GM21576 (cell line): ENCODE measurements around the gene SAMMSON.

Experiments
- ATAC-seq: cut with Tn5 transposase; IDR thresholded peaks from one replicate; pipeline ENCODE4 v1.9.1; 2021; ENCODE audit warnings: mild to moderate bottlenecking, moderate library complexity; ENCODE audit not compliant: unreplicated experiment

SAMMSON gene

DNA sequence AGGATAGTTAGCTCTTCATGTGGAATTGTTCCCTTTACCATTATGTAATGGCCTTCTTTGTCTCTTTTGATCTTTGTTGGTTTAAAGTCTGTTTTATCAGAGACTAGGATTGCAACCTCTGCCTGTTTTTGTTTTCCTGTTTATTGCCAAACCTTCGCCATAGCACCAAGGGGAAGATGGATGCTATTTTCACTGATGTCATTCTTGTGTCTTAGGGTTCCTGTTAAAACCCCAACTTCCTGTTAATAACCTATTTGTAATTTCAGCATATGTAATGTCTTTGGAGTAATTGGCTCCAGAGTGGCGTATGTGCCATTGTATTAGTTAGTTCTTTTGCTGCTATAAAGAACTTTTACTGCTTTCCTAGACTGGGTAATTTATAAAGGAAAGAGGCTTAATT lies 10.8 kb downstream of the SAMMSON start:
- no peak for ATAC-seq

DNA sequence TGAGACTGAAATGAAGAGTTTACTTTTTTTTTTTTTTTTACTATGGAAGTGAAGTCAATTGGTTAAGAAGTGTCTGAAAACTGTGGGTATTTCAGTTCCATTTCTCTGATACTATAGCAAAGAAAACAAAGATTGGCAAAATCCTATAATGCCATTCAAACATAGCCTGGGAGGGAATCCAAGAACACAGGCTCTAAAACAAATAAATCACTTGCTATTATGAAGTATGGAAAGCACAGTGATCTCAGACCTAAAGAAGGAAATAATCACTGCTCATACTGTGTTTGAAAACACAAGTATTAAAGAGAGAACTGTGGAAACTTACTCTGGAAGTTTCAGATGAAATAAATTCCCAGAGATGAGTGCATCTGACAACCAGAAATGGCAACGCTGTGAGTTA lies 12.0 kb downstream of the SAMMSON start:
- no peak for ATAC-seq

GRCh38 chr3:70020906-70021660 lies 21.6 kb downstream of the SAMMSON start:
- no peak for ATAC-seq

DNA sequence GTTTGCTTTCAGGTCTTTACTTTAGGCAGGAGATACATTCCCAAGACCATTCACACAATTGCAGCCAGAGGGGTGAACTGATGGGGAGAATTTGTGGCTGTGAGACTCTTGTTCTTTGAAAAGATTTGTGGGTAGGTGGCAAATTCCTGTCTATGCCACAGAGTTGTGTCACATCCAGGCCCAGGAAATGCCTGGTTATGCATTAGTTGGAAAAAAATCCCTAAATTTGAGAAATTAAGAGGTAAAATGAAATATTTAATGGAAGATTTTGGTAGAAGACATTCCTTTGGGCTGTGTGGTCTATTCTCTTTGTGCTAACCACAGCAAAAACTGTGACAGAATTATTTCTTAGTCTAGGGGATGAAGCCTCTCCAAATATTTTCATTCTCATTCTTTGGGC lies 28.8 kb downstream of the SAMMSON start:
- no peak for ATAC-seq

- ATAC-seq: no peak
Observed at GRCh38 chr3:70038693-70039092, 39.2 kb downstream of the SAMMSON start.

DNA sequence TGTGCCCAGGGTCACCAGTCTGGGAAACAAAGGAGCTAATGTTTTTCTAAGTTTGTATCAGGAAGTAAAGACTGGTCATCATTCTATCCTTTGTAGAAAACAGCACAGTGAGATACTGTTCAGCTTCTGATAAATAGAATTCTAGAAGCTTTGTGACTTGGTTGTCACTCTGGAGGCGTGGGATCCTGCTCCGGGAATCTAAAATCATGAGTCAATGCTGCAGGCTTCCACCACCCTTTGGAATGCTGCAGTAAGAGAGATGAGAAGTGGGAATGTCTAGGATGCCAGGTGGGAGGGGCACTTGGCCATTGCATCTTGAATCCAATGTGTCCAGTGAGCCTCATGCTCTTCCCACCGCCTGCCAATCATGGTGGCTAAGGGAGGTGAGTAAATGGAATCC lies 40.9 kb downstream of the SAMMSON start:
- no peak for ATAC-seq

DNA sequence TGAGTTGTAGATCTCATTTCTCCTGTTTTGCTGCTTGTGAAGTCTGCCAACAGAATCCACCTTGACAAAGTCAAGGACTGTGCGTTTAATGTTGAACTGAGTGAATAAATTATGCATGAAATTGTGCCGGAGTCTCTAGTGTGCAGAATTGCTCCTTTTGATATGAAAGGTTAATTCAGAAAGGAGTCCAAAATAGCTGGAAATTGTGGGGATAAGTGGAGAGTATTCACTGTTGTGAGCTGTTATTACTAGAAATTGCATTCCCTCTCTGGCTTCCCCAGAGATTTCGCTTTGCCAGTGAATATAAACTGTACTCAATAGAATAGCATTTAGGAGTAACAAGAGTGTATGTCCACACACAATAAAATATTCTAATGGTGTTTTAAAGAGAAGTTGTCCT lies 43.1 kb downstream of the SAMMSON start:
- no peak for ATAC-seq

DNA sequence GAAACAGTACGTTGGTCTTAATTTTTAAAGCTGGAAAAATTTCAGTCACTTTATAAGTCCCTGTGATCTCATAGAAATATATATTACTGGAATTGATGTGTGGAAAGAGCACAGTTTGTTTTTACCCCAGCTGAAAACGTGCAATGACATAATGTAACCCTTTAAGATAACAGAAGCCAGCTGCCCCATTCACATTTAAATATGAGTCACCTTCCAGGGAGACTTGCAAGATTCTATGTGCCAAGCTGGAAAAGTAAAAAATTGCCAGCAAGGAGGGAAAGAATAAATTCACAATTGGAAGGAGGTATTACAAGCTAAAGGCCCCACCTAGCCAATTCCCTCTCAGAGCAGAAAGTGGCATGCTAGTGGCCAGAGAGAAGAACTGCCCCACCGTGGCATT lies 50.2 kb downstream of the SAMMSON start:
- no peak for ATAC-seq

- no peak for ATAC-seq
Observed at GRCh38 chr3:70053293-70053692, 53.8 kb downstream of the SAMMSON start.

DNA sequence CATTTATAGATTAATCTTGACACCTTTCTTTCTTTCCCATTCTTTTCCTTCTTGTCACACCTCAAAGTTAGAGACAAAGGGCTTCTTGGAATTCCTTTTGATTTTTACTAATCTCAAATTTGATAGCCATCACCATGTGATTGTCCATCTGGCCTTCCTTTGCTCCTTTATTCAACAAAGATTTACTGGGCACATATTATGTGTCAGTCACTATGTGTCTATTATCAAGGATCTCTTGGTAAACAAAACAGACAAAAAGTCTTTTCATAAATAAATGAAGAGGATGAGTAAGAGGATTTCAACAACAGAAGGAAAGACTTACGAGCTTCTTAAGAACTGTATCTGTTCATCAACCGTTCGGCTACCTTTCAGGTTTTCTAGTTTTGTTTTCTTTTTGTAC lies 56.5 kb downstream of the SAMMSON start:
- no peak for ATAC-seq

DNA sequence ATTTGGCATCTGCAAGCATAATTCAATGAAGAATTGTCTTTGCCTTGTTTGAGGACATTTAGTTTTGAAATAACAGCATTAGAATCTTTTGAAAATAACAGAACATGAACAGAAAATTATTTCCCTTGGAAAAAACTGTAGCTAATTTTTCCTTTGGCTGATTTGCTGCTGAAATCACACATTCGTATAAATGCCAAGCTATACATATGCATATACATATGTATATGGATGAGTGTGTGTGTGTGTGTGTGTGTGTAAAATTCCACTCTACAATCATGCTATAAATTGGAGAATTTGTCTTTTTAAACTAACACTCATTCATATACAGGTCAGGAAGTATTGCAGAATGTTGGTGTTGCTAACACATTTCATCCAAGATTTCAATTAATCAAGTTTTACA lies 57.9 kb downstream of the SAMMSON start:
- no peak for ATAC-seq

- ATAC-seq: no peak
Observed at GRCh38 chr3:70061096-70061495, 61.6 kb downstream of the SAMMSON start.

DNA sequence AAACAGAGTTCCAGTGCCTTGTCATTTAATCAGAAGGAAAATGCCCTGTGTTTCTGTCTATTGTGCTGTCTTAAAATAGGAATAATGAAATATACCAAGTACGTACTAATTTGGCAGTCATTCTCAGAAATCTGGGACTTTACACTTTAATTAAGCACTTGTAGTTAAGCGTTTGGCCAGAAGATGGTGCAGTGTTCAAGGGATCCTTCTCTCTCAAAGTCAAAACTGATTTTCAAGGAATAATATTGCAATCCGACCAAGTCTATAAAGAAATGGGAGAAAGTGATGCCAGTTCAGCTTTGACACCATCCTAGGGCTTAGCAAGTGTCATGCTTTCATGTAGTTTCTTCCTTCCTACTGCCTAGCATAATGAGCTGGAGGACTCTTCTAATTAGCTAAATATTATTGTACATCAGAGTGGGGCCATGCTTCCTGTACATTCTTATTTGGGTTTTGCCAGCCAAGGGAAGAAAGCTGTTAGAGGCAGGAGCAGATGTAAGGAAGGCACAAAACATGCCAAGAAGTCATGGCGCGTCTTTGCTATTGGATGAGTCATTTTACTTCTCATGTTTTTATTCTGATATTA lies 64.8 kb downstream of the SAMMSON start:
- ATAC-seq: no peak

- no peak for ATAC-seq
Observed at GRCh38 chr3:70065696-70066253, 66.2 kb downstream of the SAMMSON start.

- ATAC-seq: no peak
Observed at GRCh38 chr3:70067860-70068521, 68.5 kb downstream of the SAMMSON start.

DNA sequence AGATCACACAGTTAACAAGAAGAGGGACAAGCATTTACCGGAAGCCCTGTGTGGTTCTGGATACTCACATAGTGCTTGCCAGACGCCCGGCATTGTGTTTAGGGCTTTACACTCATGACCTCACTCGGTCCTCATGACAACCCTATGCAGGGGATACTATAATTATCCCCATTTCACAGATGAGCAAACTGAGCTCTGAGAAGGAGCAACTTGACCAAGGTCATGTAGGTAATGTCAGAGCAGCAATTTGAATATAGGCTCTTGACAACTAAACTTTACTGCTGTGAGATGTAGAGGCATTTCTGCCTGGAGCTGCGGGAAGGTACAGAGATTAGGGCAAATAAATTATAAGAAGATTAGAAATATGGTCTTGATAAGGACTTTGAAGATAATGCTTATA lies 70.0 kb downstream of the SAMMSON start:
- ATAC-seq: no peak

GRCh38 chr3:70071138-70071537 lies 71.6 kb downstream of the SAMMSON start:
- ATAC-seq: no peak

DNA sequence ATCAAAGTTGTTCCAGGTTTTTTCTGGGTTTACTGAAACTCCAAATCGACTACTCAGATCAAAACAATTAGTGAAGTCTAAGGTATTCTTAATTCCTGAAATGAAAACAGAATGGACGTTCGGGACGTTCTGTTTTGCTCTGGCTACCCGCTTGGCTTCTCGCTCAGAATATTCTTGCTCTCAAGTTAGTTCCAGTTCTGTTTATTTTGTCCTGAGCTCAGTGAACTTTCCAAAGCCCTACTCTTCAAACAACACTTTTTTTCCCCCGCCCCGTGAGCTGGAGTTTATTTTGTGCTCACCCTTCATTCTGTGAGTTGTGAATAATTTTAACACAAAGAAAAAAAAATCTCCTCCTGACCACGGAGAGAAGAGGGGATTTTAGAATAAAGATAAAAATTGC lies 72.6 kb downstream of the SAMMSON start:
- no peak for ATAC-seq

DNA sequence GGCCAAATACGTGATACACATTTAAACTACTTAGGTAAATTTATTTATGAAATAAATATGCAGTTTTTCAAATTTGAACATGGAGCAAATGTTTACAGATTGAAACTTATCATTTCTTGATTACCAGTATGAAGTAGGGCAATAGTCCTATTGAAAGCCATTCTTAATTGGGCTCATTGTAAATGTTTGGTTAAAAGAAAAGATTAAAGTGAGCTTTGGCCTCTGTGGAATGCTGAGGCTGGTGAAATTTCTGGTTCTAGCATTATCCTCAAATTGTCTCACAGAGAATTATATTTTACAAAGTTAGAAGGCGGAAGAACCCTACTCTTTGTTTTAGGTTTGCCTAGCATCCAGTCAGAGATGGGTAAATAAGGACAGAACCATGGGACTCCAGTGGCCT lies 73.2 kb downstream of the SAMMSON start:
- ATAC-seq: no peak

DNA sequence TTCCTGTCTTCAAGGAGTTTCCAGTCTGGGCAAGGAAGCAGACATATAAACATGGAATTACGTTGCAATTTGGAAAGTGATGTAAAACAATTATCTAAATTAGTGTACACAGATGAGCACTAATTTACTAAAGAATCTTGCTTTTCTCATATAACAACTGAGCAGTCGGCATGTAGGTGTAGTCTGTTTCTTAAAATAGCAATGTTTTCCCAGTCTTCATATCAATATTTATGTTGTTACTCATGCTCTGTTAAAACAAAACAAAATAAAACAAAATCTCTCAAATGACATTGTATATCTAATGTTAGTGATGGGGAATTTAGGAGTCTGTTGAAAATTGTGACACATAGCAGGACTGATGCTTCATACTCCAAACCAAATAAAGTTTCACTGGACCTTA lies 75.6 kb downstream of the SAMMSON start:
- ATAC-seq: no peak

- ATAC-seq: no peak
Observed at GRCh38 chr3:70076396-70076795, 76.9 kb downstream of the SAMMSON start.

- ATAC-seq: no peak
Observed at GRCh38 chr3:70078778-70079177, 79.2 kb downstream of the SAMMSON start.
